NCI-H2171 (cell line): ENCODE results near the gene MKNK1.
A peak's percentile ranks its signal among the peaks of the same experiment; 100 is the strongest.

Source experiments
- DNase-seq: peaks from one replicate; lab custom pipeline; 2025; lab: John Stamatoyannopoulos, UW

MKNK1 gene

DNA sequence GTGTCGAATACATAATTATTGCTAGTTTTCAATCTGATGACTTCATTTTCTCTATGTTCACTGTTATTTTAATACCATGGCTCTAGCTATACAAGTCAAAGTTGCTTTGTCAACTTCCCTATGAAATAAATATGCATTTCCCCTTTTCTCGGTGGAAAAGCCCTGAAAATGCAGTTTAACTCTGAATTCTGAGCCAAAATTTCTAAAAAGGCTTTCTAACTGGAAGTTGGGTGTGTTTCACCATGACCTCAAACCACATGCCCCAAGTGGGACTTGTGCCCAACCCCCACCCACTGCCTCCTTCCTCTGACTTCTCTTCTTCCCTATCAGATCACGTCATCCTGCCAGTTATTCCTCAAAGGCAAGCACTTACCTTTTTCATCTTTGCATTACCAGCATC, 8.9 kb downstream of the MKNK1 start:
- DNase-seq: no peak

DNA sequence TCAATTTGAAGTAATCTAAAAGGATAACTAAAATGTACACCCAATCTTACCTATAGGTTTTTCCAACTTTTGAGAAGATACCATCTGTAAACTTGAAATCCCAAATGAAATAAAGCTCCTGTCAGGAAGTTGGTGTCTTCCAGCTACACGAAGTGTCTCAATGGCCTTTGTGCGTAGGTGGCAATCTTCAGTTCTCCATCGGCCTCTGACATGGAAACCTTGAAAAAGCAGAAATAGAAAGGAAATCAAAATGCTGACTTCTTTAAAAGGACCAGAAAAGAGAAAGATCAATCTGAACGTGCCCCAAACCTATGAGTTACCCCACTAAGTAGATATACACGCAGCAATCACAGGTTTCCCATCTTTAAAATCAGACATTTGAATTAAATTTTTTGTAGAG, 10.0 kb downstream of the MKNK1 start:
- DNase-seq: no peak

DNA sequence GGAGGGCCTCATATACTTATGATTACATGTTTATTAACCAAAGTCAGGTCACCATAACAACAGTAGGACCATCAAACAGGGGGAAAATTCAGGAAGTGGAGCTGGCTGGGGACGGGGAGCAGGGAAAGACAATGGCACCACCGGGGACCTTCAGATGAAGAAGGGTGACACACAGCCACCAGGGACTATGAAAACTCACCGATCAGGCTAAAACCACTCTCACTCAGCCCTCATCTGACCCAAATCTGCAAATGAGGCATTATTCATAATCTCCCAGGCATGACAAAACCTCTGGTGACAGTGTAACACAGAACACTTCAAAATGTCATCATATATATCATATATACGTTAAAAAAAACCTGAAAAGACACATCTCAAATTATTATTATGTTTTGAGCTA, 11.2 kb downstream of the MKNK1 start:
- no peak for DNase-seq

DNA sequence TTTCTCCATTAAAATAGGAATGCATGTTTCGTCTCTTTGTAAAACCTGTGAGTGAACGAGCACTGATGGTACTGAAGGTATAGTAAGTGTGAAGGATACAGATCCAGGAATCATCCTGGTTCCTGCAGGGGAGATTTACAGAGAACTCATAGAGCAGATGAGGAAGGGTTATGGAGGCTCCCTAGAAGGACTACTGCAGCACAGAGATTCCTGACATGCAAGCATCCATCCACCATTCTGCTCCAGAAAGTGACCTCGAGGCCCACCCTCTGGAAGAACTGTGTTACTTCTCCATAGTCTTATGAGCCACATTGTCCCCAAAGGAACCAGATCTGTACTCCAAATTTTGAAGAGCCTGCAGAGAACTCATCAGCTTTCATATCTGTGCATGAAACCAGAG, 14.5 kb downstream of the MKNK1 start:
- no peak for DNase-seq

DNA sequence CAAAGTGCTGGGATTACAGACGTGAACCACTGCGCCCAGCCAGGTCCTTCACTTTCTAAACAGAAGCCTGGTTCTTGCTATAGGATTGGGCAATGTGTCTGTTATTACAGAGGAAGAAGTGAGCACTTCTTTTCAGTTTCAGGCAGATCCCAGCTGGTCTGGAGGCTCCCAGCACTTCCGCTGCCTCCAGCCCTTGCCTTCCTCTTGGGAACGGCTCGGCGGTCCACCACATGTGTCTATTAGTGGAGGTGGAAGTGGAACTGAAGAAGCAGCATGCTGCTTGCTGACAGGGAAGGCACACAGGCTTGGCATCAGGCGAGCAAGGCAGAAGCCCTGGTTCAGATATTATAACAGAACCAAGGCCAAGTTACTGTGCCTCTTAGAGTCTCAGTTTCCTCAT, 17.0 kb downstream of the MKNK1 start:
- no peak for DNase-seq

DNA sequence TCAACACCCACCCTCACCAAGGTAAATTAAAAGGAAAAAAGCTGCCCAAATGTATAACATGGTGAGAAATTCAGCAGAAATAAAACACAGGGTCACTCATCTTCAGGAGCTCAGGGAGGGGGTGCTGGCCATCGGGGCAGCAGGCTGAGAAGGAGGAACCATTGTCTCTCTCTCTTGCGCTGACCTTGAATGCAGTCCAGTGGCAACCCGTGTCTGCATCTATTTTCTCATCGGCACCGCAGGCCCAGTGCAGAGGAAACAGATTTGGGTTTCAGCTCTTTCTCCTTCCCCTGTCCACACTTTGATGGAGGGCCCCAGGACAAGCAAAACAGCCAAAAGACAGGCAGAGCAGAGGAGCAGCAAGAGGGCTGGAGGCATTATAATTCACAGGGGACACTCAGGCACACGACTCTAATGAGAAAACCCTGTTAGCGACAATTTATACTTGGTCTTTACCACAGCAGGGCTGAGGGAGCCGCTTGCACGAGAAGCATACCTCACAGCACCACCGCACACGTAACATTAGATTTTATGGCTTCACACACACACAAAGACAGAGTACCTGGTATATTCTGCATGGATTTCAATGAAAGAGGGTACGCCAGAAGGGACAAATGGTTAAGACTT, 18.6 kb downstream of the MKNK1 start:
- DNase-seq: no peak

DNA sequence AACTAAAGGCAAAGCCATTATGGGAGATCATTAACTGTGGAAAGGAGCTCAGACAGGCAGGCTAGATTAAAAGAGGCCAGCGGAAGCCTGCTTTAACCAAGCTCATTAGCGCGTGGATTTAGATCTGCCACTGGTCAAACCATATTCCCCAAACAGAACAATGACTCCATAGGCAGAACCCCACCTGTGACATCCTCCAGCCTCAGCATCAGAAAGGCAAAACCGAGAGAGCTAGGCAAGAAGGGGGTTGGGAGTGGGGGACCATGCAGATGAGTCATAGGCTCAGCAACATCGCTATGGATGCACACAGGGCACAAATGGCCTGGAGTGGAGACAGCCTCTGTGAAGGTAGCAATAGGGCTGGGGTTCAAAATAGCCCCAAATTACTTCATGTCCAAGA, 20.6 kb downstream of the MKNK1 start:
- DNase-seq: no peak

DNA sequence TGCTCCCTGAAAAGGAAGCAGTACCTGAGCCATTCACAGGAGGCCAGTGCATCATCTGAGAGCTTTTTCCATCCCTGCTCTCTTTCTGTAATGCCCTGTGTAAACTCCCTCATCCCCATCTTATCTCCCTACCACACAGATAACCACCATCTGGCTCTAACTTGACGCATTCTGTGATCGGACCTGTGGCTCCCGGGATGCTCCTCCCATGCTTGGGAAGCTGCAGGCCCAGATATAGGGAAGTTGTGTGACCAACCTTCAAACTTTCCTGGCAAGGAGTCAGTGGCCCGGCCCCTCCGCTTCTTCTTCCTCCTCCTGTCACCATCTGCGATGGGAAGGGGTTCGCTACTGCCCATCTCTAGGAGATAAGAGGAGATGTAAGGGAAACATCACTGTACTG, 21.1 kb downstream of the MKNK1 start:
- no peak for DNase-seq

DNA sequence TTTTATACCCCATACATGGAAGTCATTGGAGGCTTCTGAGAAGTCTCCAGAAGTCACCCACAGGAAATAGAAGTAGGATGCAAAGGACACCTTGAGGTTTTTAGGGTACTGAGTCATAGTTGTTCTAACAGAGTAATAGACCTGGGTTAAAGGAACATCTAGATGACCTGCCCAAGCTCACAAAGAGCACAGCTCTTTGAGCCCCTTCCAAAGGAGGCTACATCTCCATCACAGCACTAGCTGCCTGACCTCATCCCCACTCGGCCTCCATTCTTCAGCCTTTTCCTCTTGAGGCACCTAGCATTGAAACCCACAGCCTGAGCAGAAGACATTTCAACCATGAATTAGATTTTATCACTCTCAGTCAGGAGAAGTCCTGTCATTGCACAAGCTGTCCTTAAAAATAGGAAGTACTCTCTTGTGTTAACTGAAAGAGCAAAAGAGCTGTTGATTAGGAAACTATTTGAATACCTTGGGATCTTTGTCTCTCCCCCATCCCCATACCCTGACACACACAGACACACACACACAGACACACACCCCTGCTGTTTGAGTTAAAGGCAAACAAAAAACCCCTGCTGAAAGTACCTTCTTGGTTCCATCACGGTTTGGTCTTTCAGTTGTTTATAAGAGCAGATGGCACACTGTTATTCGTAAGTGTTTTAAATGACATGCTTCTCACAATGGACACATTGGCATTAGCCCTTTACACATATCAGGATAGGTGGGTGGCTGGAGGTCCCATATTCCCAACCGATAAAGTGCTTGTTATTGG, 22.2 kb downstream of the MKNK1 start:
- DNase-seq: no peak

DNA sequence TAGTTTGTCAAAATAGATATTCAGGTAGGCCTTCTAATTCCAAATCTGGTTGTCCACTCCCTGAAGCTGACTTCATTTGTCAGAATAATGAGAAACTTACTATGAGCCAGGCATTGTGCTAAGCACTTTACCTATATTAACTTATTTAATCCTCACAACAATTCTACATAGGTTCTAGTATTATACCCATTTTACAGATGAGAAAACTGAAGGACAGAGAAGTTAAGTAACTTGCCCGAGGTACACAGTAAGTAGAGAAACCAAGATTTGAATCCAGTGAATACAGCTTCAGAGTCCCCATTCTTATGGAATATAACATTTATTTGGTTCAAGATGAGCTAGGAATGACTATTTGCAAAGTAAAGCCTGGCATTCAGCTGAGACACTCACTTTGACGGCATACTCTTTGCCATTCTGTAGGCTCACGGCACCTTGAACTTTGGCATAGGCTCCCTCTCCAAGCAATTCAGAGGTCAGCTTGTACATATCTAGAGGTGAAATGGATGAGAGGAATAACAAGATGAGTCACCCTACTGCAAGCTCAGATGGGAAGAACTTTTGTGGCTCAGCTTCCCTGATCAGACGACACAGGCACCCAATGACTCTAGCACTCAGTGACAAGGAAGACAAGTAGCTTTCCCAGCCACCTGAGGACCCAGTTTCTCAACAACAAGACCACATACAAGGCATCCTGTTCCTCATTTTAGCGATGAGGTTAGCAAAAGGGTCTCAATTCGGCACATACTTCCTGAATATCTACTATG, 23.7 kb downstream of the MKNK1 start:
- DNase-seq: no peak

DNA sequence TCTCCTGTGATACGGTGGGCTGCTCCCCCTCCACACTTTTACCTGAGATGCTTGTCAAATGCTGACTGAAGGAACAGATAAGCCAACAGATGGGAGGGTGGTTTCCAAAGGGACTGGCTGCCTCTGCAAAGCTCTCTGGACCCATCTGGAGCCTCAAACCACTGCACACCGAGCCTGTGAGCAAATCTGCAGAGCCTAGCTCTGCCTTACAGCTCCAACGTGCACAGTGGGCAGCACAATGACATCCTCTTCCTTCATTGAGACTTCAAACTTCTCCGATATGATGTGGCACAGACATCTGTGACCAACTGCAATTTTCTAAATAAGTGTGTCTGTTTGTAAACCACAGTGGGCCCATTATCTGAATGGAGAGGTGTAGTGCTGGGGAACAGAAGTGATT, 26.4 kb downstream of the MKNK1 start:
- peak; percentile 38 for DNase-seq

DNA sequence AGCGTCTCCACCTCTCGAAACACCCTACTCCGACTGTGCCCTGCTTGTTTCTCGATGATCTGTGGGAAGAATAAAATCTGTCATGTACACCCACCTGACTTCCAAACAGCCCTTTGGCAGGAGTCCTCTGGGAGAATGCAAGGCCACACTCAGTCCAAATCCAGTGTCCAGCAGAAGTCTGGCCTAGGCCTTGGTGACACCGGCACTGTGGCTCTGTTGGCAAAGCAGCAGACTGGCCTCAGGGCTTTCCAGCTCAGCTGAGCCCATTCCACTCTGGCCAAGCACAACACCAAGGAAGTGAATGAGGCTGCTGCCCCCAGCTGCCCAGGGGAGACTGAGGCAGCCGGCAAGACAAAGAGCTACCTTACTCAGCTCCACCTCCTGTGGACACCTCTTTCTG, 27.5 kb downstream of the MKNK1 start:
- no peak for DNase-seq

DNA sequence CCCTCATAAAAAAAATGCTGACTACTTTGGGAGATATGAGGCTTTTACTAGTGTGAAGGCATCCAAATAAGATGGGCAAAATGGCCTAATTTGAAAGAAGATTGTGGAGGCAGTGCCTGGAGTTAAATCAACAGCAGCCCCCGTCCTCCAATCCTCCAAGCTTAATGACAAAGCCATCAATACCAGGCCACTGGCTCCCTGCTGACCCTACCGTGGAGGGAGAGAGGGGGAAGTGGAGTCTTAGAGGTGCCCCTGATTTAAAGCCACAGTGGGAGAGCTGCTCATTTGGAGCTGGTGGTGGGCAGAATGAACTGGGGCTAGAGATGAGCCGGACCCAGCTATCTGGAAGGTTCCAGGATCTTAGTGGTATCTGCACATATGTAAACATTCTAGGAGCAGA, 28.3 kb downstream of the MKNK1 start:
- no peak for DNase-seq

DNA sequence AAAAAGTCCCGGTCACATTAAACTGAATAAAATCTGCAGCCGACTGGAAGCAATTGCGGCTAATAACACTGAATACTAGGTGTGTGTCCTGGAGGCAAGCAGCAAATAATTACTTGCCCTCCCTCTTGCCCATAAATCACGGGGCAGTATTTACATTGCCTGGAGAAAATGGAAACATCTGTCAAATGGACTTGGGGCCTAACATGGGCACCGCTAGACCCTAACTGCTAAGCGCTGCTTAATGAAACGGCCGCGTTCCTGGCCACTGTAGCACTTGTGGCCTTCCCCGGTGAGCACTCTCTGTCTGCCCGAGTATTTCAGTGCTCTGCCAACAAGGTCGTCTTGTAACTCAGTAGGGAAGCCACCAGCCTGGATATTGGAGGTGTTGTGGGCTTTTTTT, 28.8 kb downstream of the MKNK1 start:
- no peak for DNase-seq

DNA sequence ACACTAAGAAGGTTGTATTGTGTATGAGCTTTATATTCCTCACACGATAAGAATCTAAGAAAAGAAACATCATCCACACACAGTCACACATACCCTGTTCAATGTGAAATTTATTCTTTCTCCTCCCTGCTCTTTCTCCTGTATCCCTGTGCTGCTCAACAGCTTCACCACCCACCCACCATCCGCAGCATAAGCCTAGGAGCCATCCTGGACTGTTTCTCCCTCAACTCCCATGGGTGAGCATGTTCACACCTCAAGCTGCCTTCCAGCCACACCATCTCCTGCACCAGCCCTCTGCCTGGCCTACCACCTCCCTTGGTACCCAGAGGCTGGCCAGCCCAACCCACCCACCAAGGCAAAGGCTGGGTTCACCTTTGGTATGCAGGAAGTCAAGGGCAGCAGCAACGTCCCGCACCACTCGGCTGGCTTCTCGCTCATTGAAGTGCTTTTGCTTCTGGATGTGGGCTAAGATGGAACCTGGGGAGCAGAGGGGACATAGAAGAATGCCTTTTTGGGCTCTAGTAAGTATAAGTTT, 32.3 kb downstream of the MKNK1 start:
- DNase-seq: no peak

DNA sequence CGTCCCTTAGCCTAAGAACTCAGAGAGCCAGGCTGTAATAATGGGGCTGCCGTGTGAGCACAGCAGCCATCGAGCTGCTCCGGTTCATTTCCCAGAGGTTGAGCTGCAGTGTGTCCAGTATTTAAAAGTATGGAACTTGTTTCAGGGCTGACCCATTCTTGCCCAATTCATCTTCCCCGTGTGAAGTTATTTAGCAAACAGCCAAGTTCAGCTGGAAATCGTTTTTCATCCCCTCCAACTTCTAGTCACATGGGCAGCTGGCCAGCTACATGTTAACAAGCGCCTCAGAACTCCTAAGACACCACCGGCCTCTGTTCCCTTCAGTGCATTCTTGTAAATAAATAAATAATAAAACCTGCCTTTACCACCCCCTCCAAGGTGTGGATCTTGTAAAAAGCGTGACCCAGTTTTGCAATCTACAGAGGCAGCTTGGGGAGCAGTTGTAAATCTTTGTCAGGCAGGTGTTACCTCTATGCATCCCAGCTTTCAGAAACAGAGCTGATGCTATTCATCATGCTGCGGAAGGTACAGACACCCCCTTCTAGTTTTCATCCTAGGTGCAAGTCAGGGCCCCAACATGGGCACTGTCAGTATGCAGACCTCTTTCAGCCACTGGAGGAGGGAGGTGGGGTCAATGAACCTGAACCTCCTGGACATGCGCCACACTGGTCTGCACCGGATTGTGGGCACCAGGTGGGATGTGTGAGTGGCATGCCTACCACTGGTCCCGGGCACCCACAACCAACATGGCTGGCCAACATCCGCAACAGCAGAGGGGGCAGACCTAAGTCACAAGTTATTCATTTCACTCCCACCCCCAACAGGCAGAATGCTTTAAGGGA, 34.0 kb downstream of the MKNK1 start:
- no peak for DNase-seq

DNA sequence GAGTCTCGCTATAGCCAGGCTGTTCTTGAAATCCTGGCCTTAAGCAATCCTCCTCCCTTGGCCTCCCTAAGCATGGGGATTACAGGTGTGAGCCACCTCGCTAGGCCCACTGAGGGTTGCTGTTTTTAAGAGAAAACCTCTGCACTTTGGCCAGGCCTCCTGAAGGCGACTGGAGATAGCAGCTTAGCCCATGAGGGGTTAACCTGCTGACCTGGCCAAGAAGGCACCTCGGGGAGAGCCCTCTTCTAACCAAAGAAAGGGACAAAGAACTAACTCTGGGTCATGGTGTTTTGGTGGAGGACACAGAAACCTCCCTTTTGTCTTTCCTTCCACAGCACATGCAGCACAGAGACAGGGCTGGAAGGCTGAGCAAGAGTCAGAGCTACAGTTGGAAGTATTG, 35.0 kb downstream of the MKNK1 start:
- DNase-seq: no peak

DNA sequence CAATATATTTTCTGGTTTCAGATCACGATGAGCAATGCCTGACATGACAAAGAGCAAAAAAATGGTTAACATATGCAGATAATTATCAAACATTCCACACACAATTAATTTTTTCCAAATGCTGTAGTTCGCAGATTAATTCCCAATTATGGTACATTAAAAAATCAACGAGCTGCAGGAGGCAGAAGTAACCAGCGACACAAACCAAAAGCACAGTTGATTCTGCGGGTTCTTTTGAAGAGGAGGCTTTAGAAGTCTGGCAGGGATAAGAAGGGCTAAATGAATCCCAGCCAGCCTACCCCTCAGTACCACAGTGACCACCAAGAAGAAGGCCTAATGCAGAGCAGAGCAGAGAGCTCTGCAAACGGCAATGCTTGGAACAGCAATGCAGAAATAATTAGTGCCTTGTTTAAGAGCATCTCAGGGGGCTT, 35.6 kb downstream of the MKNK1 start:
- no peak for DNase-seq

DNA sequence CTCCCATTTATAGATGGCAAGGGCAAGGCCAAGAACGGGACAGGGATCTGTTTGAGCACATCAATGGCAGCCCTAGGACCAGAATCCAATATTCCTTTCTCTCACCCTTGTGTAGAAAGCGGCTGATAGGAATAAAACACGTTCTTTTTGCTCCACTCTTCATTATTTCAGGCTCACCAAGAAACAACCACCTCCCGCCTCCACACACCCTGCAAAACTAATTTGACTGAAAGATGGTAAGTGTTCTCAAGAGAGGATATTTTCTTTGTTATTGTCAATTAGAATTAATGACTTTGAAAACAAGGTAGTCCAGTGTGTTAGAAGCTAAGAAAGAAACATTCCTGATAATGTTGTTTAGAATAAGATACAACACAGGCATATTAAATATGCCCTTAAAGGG, 40.7 kb downstream of the MKNK1 start:
- DNase-seq: no peak

DNA sequence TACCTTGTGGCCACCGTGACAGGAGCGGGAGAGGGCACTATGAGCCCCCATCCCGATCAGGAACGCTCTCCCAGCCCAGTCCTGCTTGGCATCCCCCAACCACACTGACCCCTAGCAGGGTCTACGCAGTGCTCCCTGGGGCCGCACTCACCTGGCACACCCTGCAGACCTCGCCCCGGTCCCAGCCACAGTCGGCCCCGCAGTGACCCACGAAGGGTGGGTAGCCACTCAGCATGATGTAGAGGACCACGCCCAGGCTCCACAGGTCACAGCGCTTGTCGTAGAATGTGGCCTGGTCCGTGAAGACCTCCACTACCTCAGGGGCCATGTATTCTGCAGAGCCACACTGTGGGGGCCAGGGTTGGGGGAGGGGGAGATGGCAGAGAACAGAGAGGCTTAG, 41.6 kb downstream of the MKNK1 start:
- no peak for DNase-seq

DNA sequence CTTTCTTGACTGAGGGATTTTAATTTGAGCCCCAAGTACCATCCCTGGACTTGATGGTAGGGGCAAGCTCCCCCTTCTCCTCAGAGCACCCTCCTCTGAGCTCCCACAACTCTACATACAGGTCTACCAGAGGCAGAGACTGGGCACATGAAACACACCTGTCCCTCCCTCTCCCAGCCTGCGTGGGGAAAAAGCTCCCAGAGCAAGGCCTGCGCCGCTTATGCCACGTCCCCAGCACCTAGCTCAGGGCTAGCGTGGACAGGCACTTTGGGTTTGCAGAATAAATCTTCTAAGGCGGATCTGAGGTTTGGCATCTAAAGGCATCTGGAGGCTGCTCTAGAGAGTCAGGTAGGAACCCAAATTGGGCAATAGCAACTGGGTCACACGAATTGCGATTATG, 45.1 kb downstream of the MKNK1 start:
- no peak for DNase-seq
